ENCODE measurements around the gene NENF. TPM values are rescaled to one million over a fixed set of nuclear protein-coding genes. Genes with fewer than 3 reads are reported as not detected.
"Not testable (repeated sequence)": the region's sequence is repeated elsewhere in the genome, so short reads cannot be mapped to it uniquely, and the experiment has no call there.

The NENF gene
- polyA plus RNA-seq, 1 of the 3 experiments (the other 2 are of a cell fraction) = 78.7 TPM

- H3K9me3 ChIP-seq = no peaks in the 10 kb centered on the region
- H4K20me1 ChIP-seq (ENCODE audit: insufficient read depth) = no peaks in the 10 kb centered on the region
- ChIA-PET CTCF (interaction anchor here (1.3 to 4.1 kb wide), 4 partner anchors 9 to 403 kb away, joined by 3 to 21 read pairs (median 4); no protein-coding TSS in a partner anchor), POLR2A (no interaction called here)
- TF ChIP-seq NFIC (IDR thresholded peaks at IDR 0.05; ENCODE audit: borderline replicate concordance) = no peak
- TF ChIP-seq RCOR1 (IDR thresholded peaks at IDR 0.05; ENCODE audit: low read length) = no peak
- TF ChIP-seq USF2 (IDR thresholded peaks at IDR 0.05; ENCODE audit: borderline replicate concordance, low read depth, low read length) = no peak
- TF ChIP-seq EP300 (IDR thresholded peaks at IDR 0.05; ENCODE audit: borderline replicate concordance in 1 of 2, low read depth in 1 of 2, low read length in 1 of 2) = no peak
- TF ChIP-seq PBX3 (IDR thresholded peaks at IDR 0.05) = no peak
- TF ChIP-seq EZH2phosphoT487 (IDR thresholded peaks at IDR 0.05; ENCODE audit: borderline replicate concordance, low read depth) = no peak
- no peak for TF ChIP-seq NRF1 (IDR thresholded peaks at IDR 0.05; ENCODE audit: low read depth, low read length)
- no peak overlapping the region for H3K9ac ChIP-seq
- H3F3A ChIP-seq (replicated peaks; ENCODE audit: insufficient read depth) = no peaks in the 10 kb centered on the region
- no peak overlapping the region for H3K4me2 ChIP-seq
- DNase-seq = no peak
- H3K27me3 ChIP-seq (ENCODE audit: insufficient read depth) = no peaks in the 10 kb centered on the region
- no peak overlapping the region for H2AFZ ChIP-seq (ENCODE audit: low read depth)
- H3K4me1 ChIP-seq (ENCODE audit: control insufficient read depth in 1 of 2, insufficient read depth in 2 of 2, low read depth in 1 of 2, low read length in 1 of 2) = no peaks in the 10 kb centered on the region; a peak in 1 of 4 replicates
- H3K36me3 ChIP-seq (replicated peaks in 1 of 2; ENCODE audit: control insufficient read depth in 1 of 2, insufficient read depth in 2 of 2, low read length in 1 of 2) = no peaks in the 10 kb centered on the region
- H3K9me2 ChIP-seq = no peaks in the 10 kb centered on the region
- no peaks in the 10 kb centered on the region for H3K79me2 ChIP-seq (ENCODE audit: insufficient read depth)
- no peak overlapping the region for H3K4me3 ChIP-seq (ENCODE audit: low read depth in 2 of 2, low read length in 1 of 2)
- WGBS (ENCODE audit: low lambda C conversion rate) = 85% methylated on average over 9 of the region's 9 CpGs
- no peak overlapping the region for H3K27ac ChIP-seq (ENCODE audit: low read depth in 2 of 2, low read length in 1 of 2)
Measured at GRCh38 chr1:212473729-212474128, 41.0 kb downstream of the NENF start.

GRCh38 chr1:212475151-212475550, 42.4 kb downstream of the NENF start:
- CTCF ChIA-PET = interaction anchor here (1.3 to 4.1 kb wide), 3 partner anchors 10 to 307 kb away, joined by 5 to 21 read pairs (median 5); no protein-coding TSS in a partner anchor
- H3K4me2 ChIP-seq = no peak overlapping the region
- no peaks in the 10 kb centered on the region for H3K9me2 ChIP-seq
- H3F3A ChIP-seq (replicated peaks; ENCODE audit: insufficient read depth) = no peaks in the 10 kb centered on the region
- H3K27ac ChIP-seq (ENCODE audit: low read depth in 2 of 2, low read length in 1 of 2) = no peak overlapping the region
- DNase-seq = no peak
- H3K27me3 ChIP-seq (ENCODE audit: insufficient read depth) = no peaks in the 10 kb centered on the region
- no peak overlapping the region for H3K4me3 ChIP-seq (ENCODE audit: low read depth in 2 of 2, low read length in 1 of 2)
- H3K79me2 ChIP-seq (ENCODE audit: insufficient read depth) = no peaks in the 10 kb centered on the region
- H4K20me1 ChIP-seq (ENCODE audit: insufficient read depth) = no peaks in the 10 kb centered on the region
- no peaks in the 10 kb centered on the region; a peak in 1 of 4 replicates for H3K4me1 ChIP-seq (ENCODE audit: control insufficient read depth in 1 of 2, insufficient read depth in 2 of 2, low read depth in 1 of 2, low read length in 1 of 2)
- TF ChIP-seq SIN3A (IDR thresholded peaks at IDR 0.05; ENCODE audit: borderline replicate concordance, low read depth, low read length) (no peak), GATA2 (CRISPR knock-in tag; IDR thresholded peaks at IDR 0.05) (no peak), RFX5 (IDR thresholded peaks at IDR 0.05; ENCODE audit: low read length) (no peak), MAX (IDR thresholded peaks at IDR 0.05; ENCODE audit: low read depth) (no peak), USF1 (IDR thresholded peaks at IDR 0.05; ENCODE audit: borderline replicate concordance, low read depth) (no peak), IRF3 (IDR thresholded peaks at IDR 0.05; ENCODE audit: low read depth, low read length) (no peak), USF2 (IDR thresholded peaks at IDR 0.05; ENCODE audit: borderline replicate concordance, low read depth, low read length) (no peak), YY1 (IDR thresholded peaks at IDR 0.05; ENCODE audit: low read depth) (no peak)
- POLR2A ChIA-PET = no interaction called here
- no peaks in the 10 kb centered on the region for H3K36me3 ChIP-seq (replicated peaks in 1 of 2; ENCODE audit: control insufficient read depth in 1 of 2, insufficient read depth in 2 of 2, low read length in 1 of 2)
- no peak overlapping the region for H3K9ac ChIP-seq
- no peak overlapping the region for H2AFZ ChIP-seq (ENCODE audit: low read depth)
- H3K9me3 ChIP-seq = no peaks in the 10 kb centered on the region
- WGBS (ENCODE audit: low lambda C conversion rate) = 84% methylated on average over 4 of the region's 4 CpGs

GRCh38 chr1:212475831-212476230, 43.1 kb downstream of the NENF start:
- H3K27me3 ChIP-seq (ENCODE audit: insufficient read depth); H3K4me2 ChIP-seq; H3F3A ChIP-seq (replicated peaks; ENCODE audit: insufficient read depth); DNase-seq; POLR2A ChIA-PET; H2AFZ ChIP-seq (ENCODE audit: low read depth); H3K9ac ChIP-seq; H3K9me3 ChIP-seq; H4K20me1 ChIP-seq (ENCODE audit: insufficient read depth); H3K27ac ChIP-seq (ENCODE audit: low read depth in 2 of 2, low read length in 1 of 2); H3K4me1 ChIP-seq (ENCODE audit: control insufficient read depth in 1 of 2, insufficient read depth in 2 of 2, low read depth in 1 of 2, low read length in 1 of 2); H3K9me2 ChIP-seq; H3K36me3 ChIP-seq (replicated peaks in 1 of 2; ENCODE audit: control insufficient read depth in 1 of 2, insufficient read depth in 2 of 2, low read length in 1 of 2); H3K4me3 ChIP-seq (ENCODE audit: low read depth in 2 of 2, low read length in 1 of 2); H3K79me2 ChIP-seq (ENCODE audit: insufficient read depth): not testable (repeated sequence)
- 47% methylated on average over 3 of the region's 3 CpGs for WGBS (ENCODE audit: low lambda C conversion rate)
- CTCF ChIA-PET = interaction anchor here (1.2 to 4.1 kb wide), 6 partner anchors 19 to 306 kb away, joined by 3 to 49 read pairs (median 22); partner anchors contain the start of gene ATF3

All from SK-N-SH (cell line).